COLO668 (cell line): Measurements from ENCODE around the gene OR9A4.
"Not testable (repeated sequence)": the region's sequence is repeated elsewhere in the genome, so short reads cannot be mapped to it uniquely, and the experiment has no call there.

Experiments used
- DNase-seq: peaks from one replicate; lab custom pipeline; 2025; ENCODE audit not compliant: unreplicated experiment; lab: John Stamatoyannopoulos, UW

The OR9A4 gene, protein sequence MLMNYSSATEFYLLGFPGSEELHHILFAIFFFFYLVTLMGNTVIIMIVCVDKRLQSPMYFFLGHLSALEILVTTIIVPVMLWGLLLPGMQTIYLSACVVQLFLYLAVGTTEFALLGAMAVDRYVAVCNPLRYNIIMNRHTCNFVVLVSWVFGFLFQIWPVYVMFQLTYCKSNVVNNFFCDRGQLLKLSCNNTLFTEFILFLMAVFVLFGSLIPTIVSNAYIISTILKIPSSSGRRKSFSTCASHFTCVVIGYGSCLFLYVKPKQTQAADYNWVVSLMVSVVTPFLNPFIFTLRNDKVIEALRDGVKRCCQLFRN

DNA sequence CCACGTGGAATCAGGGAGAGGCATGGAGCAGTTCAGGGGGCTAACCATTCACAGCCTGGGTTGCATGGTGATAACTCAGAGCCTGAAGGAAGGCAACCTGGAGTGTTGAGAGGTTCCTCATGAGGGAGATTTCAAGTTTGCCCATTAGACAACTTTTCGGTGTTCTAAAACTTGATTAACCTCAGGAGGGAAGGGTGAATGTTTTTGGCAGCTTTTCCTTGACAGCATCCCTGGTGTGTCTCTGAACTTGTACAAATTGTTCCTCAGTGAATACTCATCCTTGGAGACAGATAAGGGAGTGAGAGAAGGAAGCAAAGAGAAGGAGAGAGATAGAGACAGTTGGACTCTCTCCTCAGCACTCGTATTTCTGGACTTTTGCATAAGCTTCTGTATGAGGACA, at the start of gene OR9A4:
Gene OR9A4 (plus strand): TSS at position 301 of the 400 bp plus-strand sequence. CDS start 2,477 bp downstream, outside the sequence.
- DNase-seq = no peak

DNA sequence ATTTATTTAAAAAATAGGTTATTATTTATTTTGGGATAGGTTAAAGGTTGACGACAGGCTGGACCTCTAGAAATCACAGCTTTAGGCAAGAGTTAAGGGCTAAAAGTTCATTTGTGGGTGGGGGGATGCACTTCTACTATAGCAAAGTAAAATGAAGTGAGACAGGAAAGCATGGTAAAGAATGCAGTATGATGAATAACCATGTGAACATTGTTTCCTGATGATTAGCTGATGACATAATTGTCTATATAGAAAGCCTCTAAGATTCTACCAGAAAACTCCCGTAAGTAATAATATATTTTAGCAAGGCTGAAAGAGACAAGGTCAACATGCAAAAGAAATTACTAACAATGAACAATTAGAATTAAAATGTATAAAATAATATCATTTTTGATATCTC, 49.2 kb upstream of the OR9A4 start:
- DNase-seq = no peak

DNA sequence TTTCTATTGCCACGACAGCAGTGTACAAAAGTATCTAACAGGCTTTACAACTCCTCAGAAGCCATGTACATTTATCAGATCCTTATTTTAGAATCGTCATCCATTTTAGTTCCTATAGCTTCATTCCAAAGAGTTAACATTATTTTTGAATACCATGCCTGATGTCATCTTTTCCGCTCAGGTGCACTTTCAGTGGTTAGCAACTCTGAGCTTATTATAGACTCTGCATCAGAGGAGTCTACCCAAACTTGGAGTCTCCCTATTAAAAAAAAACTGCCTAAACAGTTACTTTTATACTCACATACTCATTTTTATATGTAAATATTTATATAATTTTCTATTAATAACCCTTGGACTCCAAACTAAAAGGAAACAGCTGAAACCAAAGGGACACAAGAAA, 43.3 kb upstream of the OR9A4 start:
- DNase-seq = no peak

DNA sequence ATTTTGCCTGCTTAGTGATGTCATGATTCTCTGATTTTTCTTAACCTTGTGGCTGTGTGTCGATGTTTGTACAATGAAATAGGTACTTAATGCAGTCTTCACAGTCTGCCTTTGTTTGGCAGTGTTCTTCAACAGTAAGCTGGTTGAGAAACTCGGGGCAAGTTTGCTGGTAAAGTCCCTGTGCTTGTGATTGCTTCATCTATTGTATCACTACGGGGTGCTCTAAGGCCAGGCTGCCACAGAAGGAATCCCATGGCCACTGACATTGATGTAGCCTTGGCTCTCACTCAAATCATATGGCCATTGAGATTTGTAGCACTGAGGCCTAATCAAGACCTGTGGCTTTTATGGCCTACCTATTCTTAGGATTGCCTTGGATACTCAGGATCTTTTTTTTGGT, 41.4 kb upstream of the OR9A4 start:
- no peak for DNase-seq

DNA sequence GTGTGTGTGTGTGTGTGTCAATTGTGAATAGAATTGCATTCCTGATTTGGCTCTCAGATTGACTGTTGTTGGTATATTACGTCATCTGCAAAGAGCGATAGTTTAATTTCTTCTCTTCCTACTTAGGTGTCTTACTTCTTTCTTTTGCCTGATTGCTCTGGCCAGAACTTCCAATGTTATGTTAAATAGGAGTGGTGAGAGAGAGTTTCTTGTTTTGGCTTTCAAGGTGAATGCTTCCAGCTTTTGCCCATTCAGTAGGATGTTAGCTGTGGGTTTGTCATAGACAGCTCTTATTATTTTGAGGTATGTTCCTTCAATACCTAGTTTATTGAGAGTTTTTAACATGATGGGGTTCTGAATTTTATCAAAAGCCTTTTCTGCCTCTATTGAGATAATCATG, 40.7 kb upstream of the OR9A4 start:
- DNase-seq = no peak

DNA sequence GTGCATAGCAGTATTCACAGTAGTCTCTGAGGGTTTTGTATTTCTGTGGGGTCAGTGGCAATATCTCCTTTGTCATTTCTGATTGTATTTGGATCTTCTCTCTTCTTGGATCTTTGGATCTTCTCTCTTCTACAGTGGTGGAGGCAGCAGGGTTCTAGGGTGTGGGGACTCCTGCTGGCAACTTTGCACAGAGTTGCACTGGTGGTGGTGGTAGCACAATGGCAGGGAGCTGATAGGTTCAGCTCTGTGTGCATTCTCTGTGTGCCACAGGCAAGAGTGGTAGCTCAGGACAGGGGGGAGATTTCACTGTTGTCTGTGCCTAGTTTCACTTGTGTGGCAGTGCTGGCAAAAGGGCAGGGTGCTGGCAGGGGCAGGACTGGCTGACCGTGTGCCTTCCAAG, 39.8 kb upstream of the OR9A4 start:
- DNase-seq = no peak

DNA sequence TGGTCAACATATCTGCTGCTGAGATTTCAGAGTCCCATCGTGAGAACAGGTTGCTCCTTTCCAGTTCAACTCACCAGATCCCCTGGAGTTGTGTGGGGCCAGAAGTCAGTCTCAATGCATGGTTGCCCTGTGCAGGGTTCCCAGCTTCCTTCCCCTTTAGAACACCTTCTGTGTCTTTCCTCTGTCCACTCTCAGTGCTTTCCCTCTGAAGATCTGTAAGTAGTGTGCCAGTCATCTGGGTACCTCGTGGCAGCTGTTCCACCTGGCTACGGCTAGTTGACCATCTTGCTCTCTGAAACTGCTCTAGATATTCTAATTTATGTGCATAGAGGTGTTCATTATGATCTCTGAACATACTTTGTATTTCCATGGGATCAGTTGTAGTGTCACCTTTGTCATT, 38.8 kb upstream of the OR9A4 start:
- no peak for DNase-seq

DNA sequence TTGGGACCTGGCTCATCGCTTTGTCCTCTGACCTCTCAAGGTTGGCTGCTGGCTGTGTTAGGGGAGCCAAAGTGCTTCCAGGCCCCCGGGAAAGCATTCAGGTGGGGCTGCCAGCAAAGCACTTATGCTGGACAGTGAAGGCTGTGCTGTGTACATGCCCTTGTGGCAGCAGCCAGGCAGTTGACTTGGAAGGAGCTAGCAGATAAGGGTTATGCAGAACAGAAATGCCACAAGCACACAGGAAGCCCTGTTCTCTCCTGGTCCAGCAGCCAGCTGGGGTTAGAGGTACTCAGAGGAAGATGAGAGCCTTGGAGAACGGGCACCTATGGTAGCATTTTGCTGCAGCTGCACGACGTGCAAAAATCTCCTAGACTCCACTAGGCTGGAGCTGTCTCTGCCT, 35.2 kb upstream of the OR9A4 start:
- no peak for DNase-seq

DNA sequence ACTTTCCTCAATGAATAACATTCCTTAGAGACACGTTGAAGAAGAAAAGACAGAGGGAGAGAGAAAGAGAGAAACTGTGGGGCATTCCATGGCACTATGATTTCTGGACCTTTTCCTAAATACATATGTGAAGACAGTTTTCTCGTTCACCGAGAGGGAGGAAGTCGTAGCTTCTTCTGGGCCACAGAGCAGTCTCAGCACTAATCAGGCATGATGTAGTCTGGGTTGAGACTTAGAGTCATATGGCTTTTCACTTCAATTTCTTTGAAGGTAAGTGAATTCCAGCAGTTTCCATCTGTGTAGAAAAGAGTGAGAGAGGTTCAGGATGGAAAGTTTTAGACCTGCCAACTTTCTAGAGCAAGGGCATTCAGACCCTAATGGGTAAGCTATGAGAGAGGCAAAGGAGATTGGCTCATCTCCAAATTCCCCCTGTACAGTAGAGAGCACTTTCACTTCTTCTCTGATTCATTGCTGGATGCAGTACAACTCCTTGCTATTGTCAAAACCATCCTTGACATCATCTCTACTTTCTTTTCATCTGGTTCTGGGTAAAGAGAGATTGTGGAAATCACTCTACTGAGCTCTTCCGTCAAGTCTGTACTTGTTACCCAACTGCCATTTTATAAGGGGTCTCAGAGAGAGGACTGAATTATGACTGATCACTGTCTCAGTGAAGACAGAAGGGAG, 31.5 kb upstream of the OR9A4 start:
- DNase-seq = no peak

DNA sequence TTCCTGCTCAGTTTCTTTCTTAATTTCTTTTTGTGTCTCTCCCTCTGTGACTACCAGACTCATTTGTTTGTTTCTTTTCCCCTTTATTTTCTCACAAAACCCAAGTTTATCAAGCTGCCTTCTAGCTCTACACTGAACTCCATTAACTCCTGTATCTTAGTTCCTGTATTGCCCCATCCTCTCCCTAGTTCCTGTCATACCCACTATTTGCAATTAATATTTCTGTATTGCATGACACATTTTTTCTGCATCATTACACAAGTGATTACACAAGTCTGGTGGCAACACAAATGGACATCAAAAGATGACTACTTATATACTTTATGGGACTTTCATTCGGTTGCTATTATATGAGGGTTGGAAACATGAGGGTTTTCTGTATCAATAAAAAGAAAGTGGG, 26.9 kb upstream of the OR9A4 start:
- no peak for DNase-seq

DNA sequence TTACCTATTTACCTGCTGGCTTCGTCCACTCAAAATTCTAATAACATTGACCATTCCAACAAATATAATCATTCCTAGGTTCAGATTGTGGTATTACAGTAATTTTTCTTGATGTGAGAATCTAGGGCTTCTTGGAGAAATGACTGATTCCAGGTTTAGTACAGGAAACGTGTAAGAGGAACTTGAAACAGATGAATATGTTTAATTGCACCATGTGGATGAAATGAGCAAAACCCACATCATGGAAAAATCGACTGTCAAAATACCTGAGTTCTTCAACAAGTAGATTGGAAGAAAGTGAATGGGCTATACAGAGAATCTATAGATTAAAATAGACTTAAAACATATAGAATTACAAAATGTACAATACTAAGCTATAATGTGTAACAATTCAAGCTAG, 24.9 kb upstream of the OR9A4 start:
- DNase-seq = no peak

DNA sequence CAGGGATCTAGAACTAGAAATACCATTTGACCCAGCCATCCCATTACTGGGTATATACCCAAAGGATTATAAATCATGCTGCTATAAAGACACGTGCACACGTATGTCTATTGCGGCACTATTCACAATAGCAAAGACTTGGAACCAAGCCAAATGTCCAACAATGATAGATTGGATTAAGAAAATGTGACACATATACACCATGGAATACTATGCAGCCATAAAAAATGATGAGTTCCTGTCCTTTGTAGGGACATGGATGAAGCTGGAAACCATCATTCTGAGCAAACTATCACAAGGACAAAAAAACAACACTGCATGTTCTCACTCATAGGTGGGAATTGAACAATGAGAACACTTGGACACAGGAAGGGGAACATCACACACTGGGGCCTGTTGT, 16.8 kb upstream of the OR9A4 start:
- not testable (repeated sequence) for DNase-seq

DNA sequence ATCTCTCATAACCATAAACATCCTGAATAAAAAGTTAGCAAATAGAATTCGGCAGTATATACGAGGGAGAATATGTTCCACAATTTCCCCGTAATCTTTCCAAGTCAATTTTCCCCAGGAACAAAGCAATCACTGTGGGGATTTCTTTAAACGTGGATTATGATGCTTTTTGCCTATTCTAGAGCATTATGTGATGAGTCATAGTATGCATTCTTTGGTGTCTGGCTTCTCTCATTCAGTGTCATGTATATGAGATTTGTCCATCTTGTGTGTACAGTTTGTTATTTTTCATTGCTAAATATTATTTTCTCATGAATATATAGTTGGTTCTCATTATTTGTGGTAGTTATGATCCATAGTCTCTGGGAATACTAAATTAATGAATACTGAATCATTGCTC, 9.9 kb upstream of the OR9A4 start:
- DNase-seq = no peak

DNA sequence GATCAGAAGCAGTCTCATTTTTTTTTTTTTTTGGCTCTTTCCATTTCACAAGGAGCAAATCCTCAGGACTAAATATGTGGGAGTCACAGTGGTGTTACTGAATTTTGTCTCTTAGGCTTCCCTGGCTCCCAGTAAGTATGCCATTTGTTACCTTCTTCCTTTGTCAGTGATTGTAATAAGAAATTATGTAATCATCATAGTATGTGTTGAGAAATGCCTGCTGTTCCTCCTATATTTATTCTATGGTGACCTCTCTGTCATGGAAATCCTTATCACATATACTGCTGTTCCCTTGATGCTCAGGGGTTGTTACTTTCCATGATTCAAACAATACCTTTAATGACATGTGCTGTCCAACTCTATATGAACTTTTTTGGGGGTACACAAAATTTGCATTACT, 4.8 kb upstream of the OR9A4 start:
- no peak for DNase-seq

DNA sequence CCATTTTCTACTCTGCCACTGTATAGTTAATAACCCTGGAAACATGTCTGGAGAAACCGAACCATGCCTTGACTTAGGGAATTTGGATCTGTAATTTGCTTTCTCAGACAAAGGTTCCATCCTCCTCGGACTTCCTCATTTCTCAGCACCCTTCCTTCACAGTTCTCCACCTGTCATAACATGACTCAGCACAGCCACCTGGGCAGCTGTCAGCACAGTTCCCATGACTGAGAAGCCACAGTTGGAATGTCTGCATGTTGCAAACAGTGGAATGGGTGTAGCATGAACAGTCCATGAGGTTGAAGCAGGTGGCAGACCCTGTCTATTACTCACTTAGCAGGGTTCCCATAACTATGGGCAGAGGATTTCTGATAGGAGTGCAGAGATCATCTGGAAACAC, 634 bp upstream of the OR9A4 start:
- DNase-seq = peak; percentile 68

DNA sequence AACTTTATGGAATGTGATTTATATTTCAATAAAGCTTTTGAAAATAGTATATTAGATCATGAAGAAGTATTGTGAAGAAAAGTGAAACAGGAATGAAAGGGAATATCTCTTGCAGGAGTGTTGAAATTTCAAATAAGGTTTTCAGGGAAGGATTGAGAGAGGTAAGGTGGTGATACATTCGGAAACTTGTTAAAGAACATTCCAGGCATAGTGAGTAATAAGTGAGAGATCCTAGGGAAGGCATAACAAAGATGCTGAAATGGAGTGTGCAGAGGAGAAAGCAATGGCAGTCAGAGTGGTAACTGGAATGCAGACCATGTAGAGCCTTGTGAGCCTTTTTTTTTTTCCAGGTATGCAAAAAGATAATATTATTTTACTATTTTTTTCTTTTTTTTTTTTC, 4.1 kb downstream of the OR9A4 start:
- no peak for DNase-seq

DNA sequence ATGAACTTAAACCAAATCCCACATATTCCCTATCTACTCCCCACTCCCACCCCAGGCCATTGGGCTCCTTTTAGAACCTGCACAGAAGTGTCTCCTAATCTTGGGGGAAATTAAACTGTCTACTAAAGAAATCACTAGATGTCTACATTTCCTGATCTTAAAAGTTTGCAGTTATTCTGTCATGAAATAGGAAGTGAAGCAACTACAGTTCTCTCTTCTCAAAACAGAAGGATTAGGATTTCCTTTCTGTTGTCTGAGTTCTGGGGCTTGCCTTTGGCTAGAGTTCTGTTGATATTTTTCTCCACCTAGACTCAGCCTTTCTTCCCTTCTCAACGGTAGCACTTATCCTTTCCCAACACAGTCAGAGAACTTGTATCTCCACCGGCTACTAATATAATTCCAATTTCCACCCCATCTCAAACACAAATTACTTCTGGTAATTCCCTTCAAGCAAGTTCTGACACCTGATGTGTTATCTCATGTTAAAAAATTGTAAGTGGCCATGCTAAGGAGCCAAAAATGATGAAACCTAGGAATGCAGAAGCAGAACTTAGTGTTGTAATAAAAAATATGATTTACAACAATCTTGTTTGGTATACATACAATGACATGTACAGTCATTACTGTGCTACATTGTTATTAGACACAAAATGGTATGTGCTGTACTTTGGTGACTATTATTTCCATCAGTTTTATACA, 12.1 kb downstream of the OR9A4 start:
- no peak for DNase-seq

DNA sequence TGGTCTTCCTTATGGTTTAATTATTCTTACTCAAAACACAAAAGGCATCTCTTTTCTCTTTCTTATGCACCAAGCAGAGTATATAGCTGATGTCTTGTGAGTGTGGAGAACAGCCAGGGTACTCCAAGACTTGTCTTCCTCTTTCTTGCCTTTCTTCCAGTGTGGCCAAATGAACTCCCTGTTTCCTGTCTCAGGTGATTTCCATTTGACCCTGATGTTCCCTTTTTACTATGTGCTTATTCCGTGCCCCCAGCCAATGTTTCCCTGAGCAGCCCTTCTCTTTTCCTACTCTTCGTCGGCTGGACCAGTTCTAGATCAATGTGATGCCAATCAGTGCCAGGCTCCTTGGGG, 12.6 kb downstream of the OR9A4 start:
- no peak for DNase-seq

DNA sequence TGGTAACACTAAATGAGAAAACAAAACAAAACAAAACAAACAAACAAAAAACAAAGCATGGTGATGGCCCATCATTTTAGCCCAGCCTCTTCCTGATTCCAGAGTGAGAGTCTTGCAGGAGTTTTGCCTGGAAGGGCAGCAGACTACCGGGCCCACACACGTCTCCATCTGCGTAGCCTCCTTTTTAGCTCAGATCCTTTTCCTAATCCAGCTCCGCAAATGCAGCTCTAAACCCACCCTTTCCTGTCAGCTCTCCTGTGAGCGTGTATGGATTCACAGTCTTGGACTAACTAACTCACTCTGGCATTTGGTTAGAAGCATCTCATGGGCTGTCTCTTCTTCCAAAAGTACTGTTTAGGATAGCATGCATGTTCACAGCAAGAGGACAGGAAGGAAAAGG, 14.0 kb downstream of the OR9A4 start:
- DNase-seq = no peak

DNA sequence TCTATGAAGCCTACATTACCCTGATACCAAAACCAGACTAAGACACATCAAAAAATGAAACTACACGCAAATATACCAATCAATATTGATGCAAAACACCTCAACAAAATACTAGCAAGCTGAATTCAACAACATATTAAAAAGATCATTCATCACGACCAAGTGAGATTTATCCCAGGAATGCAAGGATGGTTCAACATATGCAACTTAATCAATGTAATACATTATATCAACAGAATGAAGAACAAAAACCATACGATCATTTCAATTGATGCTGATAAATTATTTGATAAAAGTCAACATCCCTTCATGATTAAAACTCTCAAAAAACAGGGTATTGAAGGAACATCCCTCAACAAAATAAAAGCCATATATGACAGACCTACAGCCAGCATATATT, 24.9 kb downstream of the OR9A4 start:
- no peak for DNase-seq

DNA sequence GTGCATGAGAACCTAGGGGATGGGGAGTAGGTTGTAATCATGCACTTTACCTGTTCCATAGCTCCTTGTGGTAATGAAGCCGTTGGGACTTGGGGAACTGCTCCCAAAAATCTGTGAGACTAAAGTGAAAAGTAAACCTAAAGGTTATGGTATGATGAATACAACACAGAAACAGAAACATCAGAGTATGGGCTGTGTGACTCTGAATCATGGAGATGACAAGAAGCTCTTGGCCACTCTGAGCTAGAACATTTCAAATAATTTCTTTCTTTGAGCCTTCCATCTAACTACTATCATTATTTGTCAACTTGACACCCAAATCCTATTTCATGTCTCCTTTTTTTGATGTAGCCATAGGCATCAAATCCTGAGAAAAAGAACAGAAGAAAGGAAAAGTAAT, 27.6 kb downstream of the OR9A4 start:
- no peak for DNase-seq

DNA sequence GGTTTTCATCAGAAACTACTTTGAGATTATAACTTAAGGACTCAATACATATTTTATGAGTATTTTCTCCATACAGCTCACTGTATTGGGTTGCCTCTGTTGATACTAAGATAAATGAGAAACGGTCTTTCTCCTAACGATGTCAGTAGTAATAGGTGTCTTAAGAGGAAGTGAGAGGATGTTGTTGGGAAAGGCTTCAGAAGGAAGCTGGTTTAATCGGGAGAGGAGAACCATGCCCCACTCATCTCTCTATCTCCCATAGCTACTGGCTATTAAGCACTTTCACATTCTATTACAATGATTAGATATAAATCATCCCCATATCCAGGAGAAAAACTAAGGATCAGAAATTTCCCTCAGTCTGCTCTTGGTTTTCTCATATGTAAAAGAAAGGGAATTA, 28.6 kb downstream of the OR9A4 start:
- DNase-seq = no peak
